K562 (cell line): ENCODE measurements around the gene GNRHR. TPM values are rescaled to one million over a fixed set of nuclear protein-coding genes. Genes with fewer than 3 reads are reported as not detected.

Source experiments
- ARID3B ChIP-seq: fragments of 250-450 bp; sonication (Bioruptor Pico); IDR thresholded peaks from 2 replicates; pipeline ENCODE4 v1.4.0; 2020; ENCODE audit warnings: borderline replicate concordance
- BDP1 ChIP-seq: IDR thresholded peaks from 3 replicates; pipeline ENCODE4 v1.6.1; 2011; ENCODE audit not compliant: insufficient read length, insufficient read depth
- BRF1 ChIP-seq: IDR thresholded peaks from 3 replicates; pipeline ENCODE4 v1.6.1; 2011; ENCODE audit warnings: borderline replicate concordance, mild to moderate bottlenecking; ENCODE audit not compliant: insufficient read length; ENCODE audit errors: extremely low read depth
- CBX3 ChIP-seq, 2 experiments: IDR thresholded peaks; 1 replicate in 1 of 2; 2 replicates in 1 of 2; pipeline ENCODE4 v1.6.1; 2012; ENCODE audit warnings: inconsistent platforms in 2 of 2, low read length in 2 of 2, borderline replicate concordance in 1 of 2, control low read depth in 1 of 2
- COPS2 ChIP-seq: fragments of 450-650 bp; conservative IDR thresholded peaks from 2 replicates; pipeline ENCODE4 v1.6.1; 2016; ENCODE audit warnings: mild to moderate bottlenecking, moderate library complexity
- FOSL1 ChIP-seq: fragments of 200-800 bp; sonication (Bioruptor generic); conservative IDR thresholded peaks from 2 replicates; pipeline ENCODE4 v1.6.1; 2016; ENCODE audit warnings: missing genetic modification characterization, missing compliant biosample characterization
- MCM5 ChIP-seq: fragments of 450-650 bp; IDR thresholded peaks from 2 replicates; pipeline ENCODE4 v1.6.1; 2016; ENCODE audit warnings: low read depth
- NFRKB ChIP-seq: fragments of 450-650 bp; IDR thresholded peaks from 2 replicates; pipeline ENCODE4 v1.6.1; 2016; ENCODE audit warnings: low read depth
- POLR2A ChIP-seq: fragments of 450-650 bp; conservative IDR thresholded peaks from 2 replicates; pipeline ENCODE4 v1.6.1; 2016
- RBM25 ChIP-seq: fragments of 200-400 bp; formaldehyde crosslinking; IDR thresholded peaks from 2 replicates; pipeline ENCODE4 v1.6.1; 2018; ENCODE audit warnings: low read length, low read depth, moderate library complexity; ENCODE audit not compliant: severe bottlenecking
- SMAD2 ChIP-seq: fragments of 150-350 bp; IDR thresholded peaks from 2 replicates; pipeline ENCODE4 v1.6.1; 2014; ENCODE audit warnings: low read depth, mild to moderate bottlenecking, low read length
- TEAD4 ChIP-seq, 2 experiments: sonication (generic) in 1 of 2; formaldehyde crosslinking in 1 of 2; IDR thresholded peaks; 2 replicates each; pipeline versions ENCODE4 v1.6.1 to v1.8.0; 2012 to 2022; ENCODE audit warnings: borderline replicate concordance in 1 of 2, inconsistent platforms in 1 of 2, low read length in 1 of 2, mild to moderate bottlenecking in 1 of 2, missing genetic modification reagents in 1 of 2
- THAP7 ChIP-seq: fragments of 250-450 bp; sonication (Bioruptor Pico); IDR thresholded peaks from 2 replicates; pipeline ENCODE4 v1.5.0; 2021
- TOE1 ChIP-seq, 2 experiments: fragments of 450-650 bp in 1 of 2; sonication (generic) in 1 of 2; formaldehyde crosslinking in 1 of 2; IDR thresholded peaks; 2 replicates each; pipeline versions ENCODE4 v1.7.1 to v1.8.0; 2016 to 2022; ENCODE audit warnings: borderline replicate concordance in 2 of 2, mild to moderate bottlenecking in 2 of 2, antibody characterized with exemption in 1 of 2, inconsistent platforms in 1 of 2, low read depth in 1 of 2, missing genetic modification reagents in 1 of 2, moderate library complexity in 1 of 2
- TSC22D4 ChIP-seq: fragments of 450-650 bp; IDR thresholded peaks from 2 replicates; pipeline ENCODE4 v1.6.1; 2016; ENCODE audit warnings: missing genetic modification characterization, missing biosample characterization, control low read depth
- U2AF2 ChIP-seq: fragments of 200-400 bp; formaldehyde crosslinking; optimal IDR thresholded peaks from 2 replicates; pipeline ENCODE3; 2017; ENCODE audit warnings: low read depth, mild to moderate bottlenecking, low read length
- ZNF140 ChIP-seq: fragments of 250-450 bp; sonication (Bioruptor Pico); IDR thresholded peaks from 2 replicates; pipeline ENCODE4 v1.8.0; 2021; ENCODE audit warnings: moderate library complexity, mild to moderate bottlenecking, inconsistent platforms
- ZNF174 ChIP-seq: fragments of 250-450 bp; sonication (Bioruptor Pico); IDR thresholded peaks from 2 replicates; pipeline ENCODE4 v1.4.0; 2020; ENCODE audit warnings: mild to moderate bottlenecking
- ZNF277 ChIP-seq: fragments of 250-450 bp; sonication (Bioruptor Pico); IDR thresholded peaks from 2 replicates; pipeline ENCODE4 v1.8.0; 2022; ENCODE audit warnings: inconsistent platforms, mild to moderate bottlenecking, moderate library complexity, borderline replicate concordance
- ZNF324 ChIP-seq: fragments of 250-450 bp; sonication (Bioruptor Pico); IDR thresholded peaks from 2 replicates; pipeline ENCODE4 v1.4.0; 2020; ENCODE audit warnings: mild to moderate bottlenecking
- ZNF76 ChIP-seq: fragments of 250-450 bp; sonication (Bioruptor Pico); IDR thresholded peaks from 2 replicates; pipeline ENCODE4 v1.4.0; 2020; ENCODE audit warnings: mild to moderate bottlenecking, moderate library complexity, borderline replicate concordance
- ZNF785 ChIP-seq: fragments of 250-450 bp; sonication (Bioruptor Pico); IDR thresholded peaks from 2 replicates; pipeline ENCODE4 v1.4.0; 2020; ENCODE audit warnings: mild to moderate bottlenecking
- polyA plus RNA-seq, 8 experiments: library from polyadenylated mRNA; depleted of rRNA in 4 of 8; stranded (reverse) in 5 of 8; unstranded in 3 of 8; fragments of >200 nt; fragmentation: Nextera tagmentation in 2 of 8; fragmentation: Illumina TruSeq in 1 of 8; extraction: Ambion mirVana in 2 of 8; extraction: Trizol in 1 of 8; gene quantifications; 2 replicates each; pipeline versions ENCODE4 v1.2.1 to v1.2.3, GENCODE V29; 2011 to 2014; ENCODE audit warnings: inconsistent platforms in 1 of 8, missing spikeins in 1 of 8
- total RNA-seq, 7 experiments: library from RNA; depleted of rRNA in 6 of 7; stranded (reverse); fragments of >200 nt in 6 of 7; fragmentation: Illumina TruSeq in 2 of 7; extraction: Trizol in 2 of 7; gene quantifications; 2 replicates each; pipeline versions ENCODE4 v1.2.1 to v1.2.3, GENCODE V29; 2011 to 2021; ENCODE audit warnings: low replicate concordance in 1 of 7
- TF ChIP-seq, protein P1 (sequence below): IDR thresholded peaks from 3 replicates; pipeline ENCODE4 v1.6.1; 2011; ENCODE audit warnings: borderline replicate concordance, mild to moderate bottlenecking; ENCODE audit not compliant: insufficient read length, insufficient read depth
- TF ChIP-seq, protein P2 (sequence below): fragments of 250-450 bp; sonication (Bioruptor Pico); IDR thresholded peaks from 2 replicates; pipeline ENCODE4 v1.5.0; 2021

The GNRHR gene
- total and polyA plus RNA-seq, 9 of the 15 experiments (the other 6 are each of a cell fraction or from before 2014, with no cell fraction given) = 0.06 to 0.13 TPM; not detected in 7

- no peak for TF ChIP-seq ZNF324 (CRISPR knock-in tag)
- TF ChIP-seq BRF1 = no peak
- TF ChIP-seq TOE1 (IDR thresholded peaks at IDR 0.05; ENCODE audit: borderline replicate concordance) = no peak
- TF ChIP-seq TOE1 (CRISPR knock-in tag; IDR thresholded peaks at IDR 0.05; ENCODE audit: borderline replicate concordance, low read depth) = no peak
- TF ChIP-seq, protein P1, sequence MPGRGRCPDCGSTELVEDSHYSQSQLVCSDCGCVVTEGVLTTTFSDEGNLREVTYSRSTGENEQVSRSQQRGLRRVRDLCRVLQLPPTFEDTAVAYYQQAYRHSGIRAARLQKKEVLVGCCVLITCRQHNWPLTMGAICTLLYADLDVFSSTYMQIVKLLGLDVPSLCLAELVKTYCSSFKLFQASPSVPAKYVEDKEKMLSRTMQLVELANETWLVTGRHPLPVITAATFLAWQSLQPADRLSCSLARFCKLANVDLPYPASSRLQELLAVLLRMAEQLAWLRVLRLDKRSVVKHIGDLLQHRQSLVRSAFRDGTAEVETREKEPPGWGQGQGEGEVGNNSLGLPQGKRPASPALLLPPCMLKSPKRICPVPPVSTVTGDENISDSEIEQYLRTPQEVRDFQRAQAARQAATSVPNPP = no peak
- TF ChIP-seq ZNF140 (CRISPR knock-in tag) = no peak
- TF ChIP-seq MCM5 = no peak
- TF ChIP-seq ARID3B (CRISPR knock-in tag) = no peak
- TF ChIP-seq ZNF174 (CRISPR knock-in tag) = no peak
- no peak for TF ChIP-seq THAP7 (CRISPR knock-in tag)
- TF ChIP-seq SMAD2 = no peak
- no peak for TF ChIP-seq CBX3 (IDR thresholded peaks at IDR 0.05; ENCODE audit: borderline replicate concordance in 1 of 2, low read length in 2 of 2)
- TF ChIP-seq, protein P2, sequence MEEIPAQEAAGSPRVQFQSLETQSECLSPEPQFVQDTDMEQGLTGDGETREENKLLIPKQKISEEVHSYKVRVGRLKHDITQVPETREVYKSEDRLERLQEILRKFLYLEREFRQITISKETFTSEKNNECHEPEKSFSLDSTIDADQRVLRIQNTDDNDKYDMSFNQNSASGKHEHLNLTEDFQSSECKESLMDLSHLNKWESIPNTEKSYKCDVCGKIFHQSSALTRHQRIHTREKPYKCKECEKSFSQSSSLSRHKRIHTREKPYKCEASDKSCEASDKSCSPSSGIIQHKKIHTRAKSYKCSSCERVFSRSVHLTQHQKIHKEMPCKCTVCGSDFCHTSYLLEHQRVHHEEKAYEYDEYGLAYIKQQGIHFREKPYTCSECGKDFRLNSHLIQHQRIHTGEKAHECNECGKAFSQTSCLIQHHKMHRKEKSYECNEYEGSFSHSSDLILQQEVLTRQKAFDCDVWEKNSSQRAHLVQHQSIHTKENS (CRISPR knock-in tag) = no peak
- peak; percentile 81; the same call in 1 of the 2 replicates for TF ChIP-seq ZNF76
- 0 out of 2 replicates have a peak, but pooled peaks have one; percentile 29 for TF ChIP-seq NFRKB
- TF ChIP-seq ZNF277 (CRISPR knock-in tag) = no peak
- no peak for TF ChIP-seq TEAD4 (IDR thresholded peaks at IDR 0.05; ENCODE audit: low read length)
- no peak for TF ChIP-seq TEAD4 (CRISPR knock-in tag; IDR thresholded peaks at IDR 0.05; ENCODE audit: borderline replicate concordance)
- TF ChIP-seq POLR2A = no peak
- TF ChIP-seq BDP1 = no peak
- TF ChIP-seq TSC22D4 (tag) = no peak
- TF ChIP-seq FOSL1 (tag) = no peak
- TF ChIP-seq ZNF785 (CRISPR knock-in tag) = no peak; the same call in 1 of the 2 replicates
- no peak for TF ChIP-seq COPS2
- no peak for TF ChIP-seq RBM25
- TF ChIP-seq U2AF2 = no peak
These were observed 52.0 kb downstream of the GNRHR start (continued) for GRCh38 chr4:67702166-67702565.
